HEK293T (cell line): ENCODE data around the gene RPL13.

ENCODE experiments used
- CTBP1 ChIP-seq: fragments of 450-650 bp; IDR thresholded peaks from 2 replicates; pipeline ENCODE4 v1.6.1; 2016; ENCODE audit warnings: borderline replicate concordance
- SP1 ChIP-seq: fragments of 450-650 bp; IDR thresholded peaks from 2 replicates; pipeline ENCODE4 v1.6.1; 2017
- SUZ12 ChIP-seq: fragments of 450-650 bp; IDR thresholded peaks from 2 replicates; pipeline ENCODE4 v1.6.1; 2016; ENCODE audit warnings: mild to moderate bottlenecking
- TARDBP ChIP-seq: fragments of 450-650 bp; IDR thresholded peaks from 2 replicates; pipeline ENCODE4 v1.6.1; 2016

DNA sequence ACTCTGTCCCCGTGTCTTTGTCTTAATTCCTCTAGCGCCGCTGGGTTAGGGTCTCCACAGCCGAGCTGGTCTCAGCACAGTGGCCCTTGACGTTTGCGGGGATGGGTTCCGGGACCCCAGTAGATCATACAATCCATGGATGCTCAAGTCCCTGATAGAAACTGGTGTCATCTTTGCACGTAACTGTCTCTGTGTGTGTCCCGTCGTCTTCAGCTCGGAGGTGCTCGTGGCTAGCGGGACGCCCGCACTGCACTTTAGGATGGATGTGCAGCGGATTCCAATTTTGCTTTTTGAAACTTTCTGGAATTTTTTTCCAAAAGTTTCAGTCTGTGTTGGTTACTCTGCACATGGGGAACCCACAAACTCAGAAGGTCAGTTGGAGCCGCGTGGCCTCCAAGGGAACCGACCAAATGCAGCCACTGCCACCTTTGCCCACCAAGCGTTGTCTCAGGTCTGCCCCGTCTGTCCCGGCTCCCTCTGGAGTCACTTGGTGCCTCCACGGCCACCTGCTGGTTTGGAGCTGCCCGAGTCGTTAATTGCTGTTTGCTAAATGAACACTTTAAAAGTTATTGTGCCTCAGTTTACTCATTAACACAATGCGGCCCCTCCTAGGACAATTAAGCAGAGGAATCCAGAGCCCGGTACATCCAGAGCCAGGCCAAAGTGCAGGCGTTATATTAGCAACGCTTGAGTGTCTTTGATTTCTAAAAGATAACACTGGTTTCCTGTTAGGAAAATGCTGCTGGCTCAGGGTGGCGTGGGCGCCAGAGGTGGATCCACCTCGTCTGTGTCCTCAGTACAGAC lies 47.7 kb downstream of the RPL13 start:
- no peak for TF ChIP-seq SP1
- TF ChIP-seq CTBP1, result no peak
- no peak for TF ChIP-seq SUZ12
- no peak for TF ChIP-seq TARDBP
